GM23338 (cell line): ENCODE data around the gene AGAP1. TPM values are rescaled to one million over a fixed set of nuclear protein-coding genes. Genes with fewer than 3 reads are reported as not detected.

ENCODE experiments used
- ATAC-seq: fragments of 200-7000 bp; cut with Tn5 transposase; 3 replicates; pipeline ENCODE4 v1.9.1; 2020
- DNase-seq: peaks from one replicate; pipeline ENCODE4 v3.0.0-alpha.2; 2015; ENCODE audit warnings: low spot score
- H2AFZ ChIP-seq: fragments of 200-600 bp; sonication (generic); 2 replicates; pipeline ENCODE4 v1.8.0; 2016; ENCODE audit warnings: antibody characterized with exemption, mild to moderate bottlenecking, moderate library complexity
- H3F3A ChIP-seq: fragments of 200-600 bp; sonication (generic); replicated peaks from 2 replicates; pipeline ENCODE4 v1.8.0; 2017; ENCODE audit warnings: antibody characterized with exemption, mixed run types, low read depth
- H3K27ac ChIP-seq: fragments of 200-600 bp; sonication (generic); 2 replicates; pipeline ENCODE4 v1.6.1; 2016; ENCODE audit warnings: low read depth
- H3K27me3 ChIP-seq: fragments of 200-600 bp; sonication (generic); 2 replicates; pipeline ENCODE4 v1.8.0; 2016; ENCODE audit warnings: mild to moderate bottlenecking, mixed run types, moderate library complexity; ENCODE audit not compliant: insufficient read depth
- H3K36me3 ChIP-seq: fragments of 200-600 bp; sonication (generic); 2 replicates; pipeline ENCODE4 v1.8.0; 2016; ENCODE audit warnings: mild to moderate bottlenecking; ENCODE audit not compliant: insufficient read depth
- H3K4me1 ChIP-seq: fragments of 200-600 bp; sonication (generic); 2 replicates; pipeline ENCODE4 v1.8.0; 2016; ENCODE audit warnings: mild to moderate bottlenecking, moderate library complexity; ENCODE audit not compliant: insufficient read depth
- H3K4me2 ChIP-seq: fragments of 200-600 bp; sonication (generic); 2 replicates; pipeline ENCODE4 v1.7.1; 2017; ENCODE audit warnings: mixed run types
- H3K4me3 ChIP-seq: fragments of 200-600 bp; sonication (generic); 2 replicates; pipeline ENCODE4 v1.6.1; 2016; ENCODE audit warnings: mixed run types
- H3K79me2 ChIP-seq: fragments of 200-600 bp; sonication (generic); replicated peaks from 2 replicates; pipeline ENCODE4 v1.8.0; 2017; ENCODE audit warnings: mild to moderate bottlenecking; ENCODE audit not compliant: insufficient read depth
- H3K9me2 ChIP-seq: fragments of 200-600 bp; sonication (generic); 2 replicates; pipeline ENCODE4 v1.8.0; 2017; ENCODE audit not compliant: insufficient read depth
- H4K20me1 ChIP-seq: fragments of 200-600 bp; sonication (generic); replicated peaks from 2 replicates; pipeline ENCODE4 v1.8.0; 2017; ENCODE audit warnings: mild to moderate bottlenecking; ENCODE audit not compliant: insufficient read depth
- H3K27ac Mint-ChIP-seq: 2 replicates; pipeline ENCODE4 v1.8.0; 2020; ENCODE audit warnings: inconsistent platforms, mild to moderate bottlenecking, moderate library complexity, mixed read lengths
- H3K27me3 Mint-ChIP-seq: 3 replicates; pipeline ENCODE4 v1.8.0; 2022; ENCODE audit warnings: low read depth, mild to moderate bottlenecking, moderate library complexity, mixed read lengths, inconsistent platforms; ENCODE audit not compliant: insufficient read depth, poor library complexity
- H3K36me3 Mint-ChIP-seq: 3 replicates; pipeline ENCODE4 v1.8.0; 2021; ENCODE audit warnings: low read depth, mild to moderate bottlenecking, inconsistent platforms, moderate library complexity, mixed read lengths
- H3K4me1 Mint-ChIP-seq: 3 replicates; pipeline ENCODE4 v1.8.0; 2020; ENCODE audit warnings: mild to moderate bottlenecking, inconsistent platforms, mixed read lengths
- H3K4me3 Mint-ChIP-seq: 3 replicates; pipeline ENCODE4 v1.8.0; 2021; ENCODE audit warnings: moderate library complexity, mild to moderate bottlenecking, inconsistent platforms, mixed read lengths
- H3K9me3 Mint-ChIP-seq: 3 replicates; pipeline ENCODE4 v1.8.0; 2020; ENCODE audit warnings: moderate library complexity, mild to moderate bottlenecking, inconsistent platforms, mixed read lengths
- CREB1 ChIP-seq: fragments of 250-450 bp; sonication (Bioruptor Pico); IDR thresholded peaks from 2 replicates; pipeline ENCODE4 v1.5.0; 2020; ENCODE audit warnings: low read depth, mild to moderate bottlenecking, moderate library complexity
- CTCF ChIP-seq, 2 experiments: fragments of 200-600 bp in 1 of 2; sonication (generic) in 1 of 2; conservative IDR thresholded peaks; 2 replicates each; pipeline versions ENCODE4 v1.5.1 to v1.6.1; 2016 to 2017; ENCODE audit warnings: antibody characterized with exemption in 2 of 2, low read depth in 2 of 2, mild to moderate bottlenecking in 2 of 2, moderate library complexity in 1 of 2
- EZH2 ChIP-seq: fragments of 200-600 bp; sonication (generic); IDR thresholded peaks from one replicate; pipeline ENCODE4 v1.8.0; 2017; ENCODE audit warnings: antibody characterized with exemption, mild to moderate bottlenecking, low read depth; ENCODE audit not compliant: unreplicated experiment
- EZH2phosphoT487 ChIP-seq: fragments of 200-600 bp; sonication (generic); IDR thresholded peaks from one replicate; pipeline ENCODE4 v1.8.1; 2018; ENCODE audit warnings: antibody characterized with exemption; ENCODE audit not compliant: unreplicated experiment
- NANOG ChIP-seq: IDR thresholded peaks from 2 replicates; pipeline ENCODE4 v1.6.1; 2016; ENCODE audit warnings: antibody characterized with exemption, borderline replicate concordance
- REST ChIP-seq: IDR thresholded peaks from one replicate; pipeline ENCODE4 v1.6.1; 2018; ENCODE audit warnings: antibody characterized with exemption; ENCODE audit not compliant: unreplicated experiment
- ZNF114 ChIP-seq: fragments of 250-450 bp; sonication (Bioruptor Pico); IDR thresholded peaks from 2 replicates; pipeline ENCODE4 v1.5.0; 2020; ENCODE audit warnings: mild to moderate bottlenecking, moderate library complexity
- ZNF331 ChIP-seq: fragments of 250-450 bp; sonication (Bioruptor Pico); IDR thresholded peaks from 2 replicates; pipeline ENCODE4 v1.5.0; 2020; ENCODE audit warnings: low read depth, mild to moderate bottlenecking, moderate library complexity
- polyA plus RNA-seq: library from polyadenylated mRNA; unstranded; fragments of >200 nt; fragmentation: Nextera tagmentation; extraction: Ambion mirVana; gene quantifications from 2 replicates; pipeline ENCODE4 v1.2.1, GENCODE V29; 2016
- total RNA-seq: library from RNA; depleted of rRNA; stranded (reverse); fragments of >200 nt; shearing (Covaris generic); gene quantifications from 2 replicates; pipeline ENCODE4 v1.2.3, GENCODE V29; 2014

Gene AGAP1
- total and polyA plus RNA-seq, 2 experiments from 2014 or later: 13.3 to 27.9 TPM

- Histone ChIP-seq H2AFZ (no peak overlapping the region), H3F3A (0 out of 2 replicates have a peak, but pooled peaks cover 4% of the 10 kb centered on the region), H4K20me1 (peaks cover 3% of the 10 kb centered on the region; the same call in 1 of the 2 replicates), H3K4me1 (peaks cover 78% of the 10 kb centered on the region), H3K36me3 (no peaks in the 10 kb centered on the region), H3K9me2 (no peaks in the 10 kb centered on the region), H3K79me2 (peaks cover 79% of the 10 kb centered on the region), H3K4me2 (0 out of 2 replicates have a peak overlapping the region, but pooled peaks have one; percentile 34), H3K27ac (no peak overlapping the region), H3K4me3 (no peak overlapping the region), H3K27me3 (no peaks in the 10 kb centered on the region)
- Mint-ChIP-seq H3K9me3 (no peaks in the 10 kb centered on the region), H3K4me3 (no peak overlapping the region), H3K27ac (no peak overlapping the region), H3K27me3 (peaks cover 3% of the 10 kb centered on the region), H3K36me3 (no peaks in the 10 kb centered on the region), H3K4me1 (peaks cover 80% of the 10 kb centered on the region)
- DNase-seq (no peak), ATAC-seq (peak; percentile 12; the same call in 2 of the 3 replicates)
- TF ChIP-seq CREB1 (no peak), CTCF (conservative IDR thresholded peaks at IDR 0.05; ENCODE audit: low read depth in 2 of 2) (no peak)
These were observed 170.0 kb downstream of the AGAP1 start for GRCh38 chr2:235663875-235664274.

GRCh38 chr2:235665661-235666212, 171.9 kb downstream of the AGAP1 start:
- Mint-ChIP-seq H3K27ac (no peak overlapping the region), H3K4me3 (peak overlapping the region; percentile 61), H3K9me3 (no peaks in the 10 kb centered on the region), H3K4me1 (peaks cover 64% of the 10 kb centered on the region), H3K36me3 (no peaks in the 10 kb centered on the region), H3K27me3 (no peaks in the 10 kb centered on the region)
- Histone ChIP-seq H3K36me3 (no peaks in the 10 kb centered on the region), H3F3A (no peaks in the 10 kb centered on the region), H2AFZ (no peak overlapping the region), H3K9me2 (no peaks in the 10 kb centered on the region), H3K27me3 (0 out of 2 replicates have a peak, but pooled peaks cover 9% of the 10 kb centered on the region), H3K4me1 (peaks cover 64% of the 10 kb centered on the region), H3K79me2 (peaks cover 61% of the 10 kb centered on the region), H3K4me3 (peak overlapping the region; percentile 43), H3K27ac (no peak overlapping the region), H4K20me1 (peaks cover 3% of the 10 kb centered on the region; the same call in 1 of the 2 replicates), H3K4me2 (peak overlapping the region; percentile 74)
- peak; percentile 35 for DNase-seq
- no peak for ATAC-seq
- no peak for TF ChIP-seq NANOG
- no peak for TF ChIP-seq ZNF114 (CRISPR knock-in tag)
- no peak for TF ChIP-seq EZH2
- no peak for TF ChIP-seq EZH2phosphoT487
- TF ChIP-seq ZNF331: no peak
- TF ChIP-seq REST: no peak
- TF ChIP-seq CTCF (conservative IDR thresholded peaks at IDR 0.05; ENCODE audit: low read depth in 2 of 2): no peak
